Ishikawa (cell line): ENCODE measurements around the gene CADM2.

ENCODE experiments used
- CEBPB ChIP-seq: IDR thresholded peaks from 2 replicates; pipeline ENCODE4 v1.6.1; 2012
- CREB1 ChIP-seq: IDR thresholded peaks from 2 replicates; pipeline ENCODE4 v1.6.1; 2012; ENCODE audit warnings: low read depth
- EGR1 ChIP-seq: IDR thresholded peaks from 2 replicates; pipeline ENCODE4 v1.6.1; 2012
- EP300 ChIP-seq: IDR thresholded peaks from 2 replicates; pipeline ENCODE4 v1.6.1; 2012; ENCODE audit warnings: borderline replicate concordance
- FOXM1 ChIP-seq: IDR thresholded peaks from 2 replicates; pipeline ENCODE4 v1.6.1; 2012; ENCODE audit warnings: low read depth, borderline replicate concordance
- NFIC ChIP-seq: IDR thresholded peaks from 2 replicates; pipeline ENCODE4 v1.6.1; 2012
- RAD21 ChIP-seq: IDR thresholded peaks from 2 replicates; pipeline ENCODE4 v1.6.1; 2012; ENCODE audit warnings: low read depth
- REST ChIP-seq: IDR thresholded peaks from 2 replicates; pipeline ENCODE4 v1.6.1; 2012; ENCODE audit warnings: low read depth, mild to moderate bottlenecking
- TAF1 ChIP-seq: IDR thresholded peaks from 2 replicates; pipeline ENCODE4 v1.6.1; 2012; ENCODE audit warnings: low read depth, mild to moderate bottlenecking
- TCF12 ChIP-seq: IDR thresholded peaks from 2 replicates; pipeline ENCODE4 v1.6.1; 2012; ENCODE audit warnings: low read depth
- TEAD4 ChIP-seq: IDR thresholded peaks from 2 replicates; pipeline ENCODE4 v1.6.1; 2012
- USF1 ChIP-seq: IDR thresholded peaks from 2 replicates; pipeline ENCODE4 v1.6.1; 2012
- YY1 ChIP-seq: IDR thresholded peaks from 2 replicates; pipeline ENCODE4 v1.6.1; 2012; ENCODE audit warnings: low read depth
- ZBTB7A ChIP-seq: IDR thresholded peaks from 2 replicates; pipeline ENCODE4 v1.6.1; 2012; ENCODE audit warnings: low read depth
- TF ChIP-seq, protein P1 (sequence below): IDR thresholded peaks from 2 replicates; pipeline ENCODE4 v1.6.1; 2012

CADM2 gene

GRCh38 chr3:85881833-85882393, 923.1 kb downstream of the CADM2 start:
- no peak for TF ChIP-seq RAD21
- TF ChIP-seq CEBPB: no peak
- TF ChIP-seq, protein P1, sequence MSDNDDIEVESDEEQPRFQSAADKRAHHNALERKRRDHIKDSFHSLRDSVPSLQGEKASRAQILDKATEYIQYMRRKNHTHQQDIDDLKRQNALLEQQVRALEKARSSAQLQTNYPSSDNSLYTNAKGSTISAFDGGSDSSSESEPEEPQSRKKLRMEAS: no peak
- no peak for TF ChIP-seq TEAD4
- TF ChIP-seq ZBTB7A: no peak
- TF ChIP-seq USF1: no peak
- no peak for TF ChIP-seq TCF12
- no peak for TF ChIP-seq YY1
- no peak for TF ChIP-seq REST
- TF ChIP-seq EP300: no peak

GRCh38 chr3:85890043-85890555, 931.3 kb downstream of the CADM2 start:
- no peak for TF ChIP-seq RAD21
- no peak for TF ChIP-seq EP300
- TF ChIP-seq YY1: no peak
- no peak for TF ChIP-seq CEBPB
- no peak for TF ChIP-seq REST
- TF ChIP-seq ZBTB7A: no peak
- no peak for TF ChIP-seq NFIC
- TF ChIP-seq CREB1: no peak
- TF ChIP-seq USF1: no peak
- no peak for TF ChIP-seq TAF1
- TF ChIP-seq FOXM1: no peak

DNA sequence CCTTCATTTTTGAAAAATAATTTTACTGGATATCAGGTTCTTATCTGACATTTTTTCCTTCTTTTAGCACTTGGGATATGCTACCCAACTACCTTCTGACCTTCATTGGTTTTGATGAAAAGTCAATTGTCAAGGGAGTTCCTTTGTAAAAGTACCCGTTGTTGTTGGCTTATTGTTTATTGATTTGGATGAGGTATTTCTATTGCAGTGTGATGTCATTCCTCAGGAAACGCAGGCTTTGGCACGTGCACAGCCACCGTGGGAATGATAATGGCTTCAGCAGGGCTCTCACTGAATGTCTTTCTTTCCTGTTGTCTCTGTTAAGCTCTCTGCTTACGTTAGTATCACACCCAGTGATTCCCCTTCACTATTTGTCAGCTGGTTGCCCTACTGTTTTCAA, 944.6 kb downstream of the CADM2 start:
- TF ChIP-seq ZBTB7A (no peak), NFIC (no peak), EP300 (no peak), EGR1 (no peak), RAD21 (no peak)

GRCh38 chr3:85912980-85913379, 954.2 kb downstream of the CADM2 start:
- TF ChIP-seq RAD21 (no peak), NFIC (no peak), FOXM1 (no peak), TAF1 (no peak), TEAD4 (no peak), YY1 (no peak), CREB1 (no peak), CEBPB (no peak), ZBTB7A (no peak), EP300 (no peak), EGR1 (no peak), REST (no peak), TCF12 (no peak), USF1 (no peak)
- TF ChIP-seq, protein P1: no peak
